Fibroblast of gingiva (primary cell): ENCODE data around the gene MAGT1.
"Not testable (repeated sequence)": the region's sequence is repeated elsewhere in the genome, so short reads cannot be mapped to it uniquely, and the experiment has no call there.

Experiments
- DNase-seq: peaks from one replicate; pipeline ENCODE4 v3.0.0-alpha.2; 2011; ENCODE audit warnings: low read depth

The MAGT1 gene

DNA sequence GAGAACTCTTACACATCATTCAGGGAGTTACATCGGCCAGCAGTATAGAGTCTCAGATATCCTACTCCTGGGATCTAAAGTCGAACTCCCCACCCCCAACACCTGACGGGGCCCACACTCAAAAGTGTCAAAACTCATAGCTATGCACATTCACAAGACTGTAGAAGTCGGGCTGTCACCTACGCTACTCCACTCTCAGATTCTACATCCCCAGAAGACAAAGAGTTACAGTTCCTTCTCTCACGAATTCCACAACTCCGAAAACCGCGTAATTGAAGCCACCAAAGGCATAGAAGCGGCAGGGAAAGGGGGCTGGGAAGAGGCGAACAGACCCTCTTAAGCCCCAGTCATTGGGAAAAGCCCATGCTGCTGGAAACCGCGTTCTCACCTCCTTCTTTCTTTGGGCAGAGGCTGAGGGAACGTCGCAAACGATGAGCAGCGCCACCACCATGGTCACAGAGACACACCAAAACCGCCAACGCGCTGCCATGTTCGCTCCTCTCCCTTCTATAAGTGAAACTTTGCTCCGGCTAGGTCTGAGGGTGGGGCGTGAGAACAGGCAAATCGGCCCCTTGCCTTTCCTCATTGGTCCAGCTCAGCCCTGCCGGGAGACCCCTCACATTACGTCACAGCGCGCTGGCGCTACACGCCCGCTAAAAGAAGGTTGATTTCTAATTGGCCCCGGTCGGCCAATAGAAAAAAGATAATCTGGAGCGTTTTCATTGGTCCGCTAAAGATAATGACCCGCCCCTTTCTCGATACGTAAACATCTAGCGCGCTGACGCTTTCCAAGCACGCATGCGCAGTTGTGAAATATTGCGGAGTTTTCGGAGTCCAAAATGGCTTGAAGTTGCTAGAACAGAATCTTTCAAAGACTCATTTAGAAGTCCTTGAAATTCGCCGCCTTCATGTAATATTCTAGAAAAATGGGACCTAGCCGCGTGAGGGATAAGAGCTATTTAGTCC is at the start of gene MAGT1:
TSS of gene MAGT1 (minus strand) at position 515 of the 966 bp plus-strand sequence. CDS start at position 490, 25 bp downstream.
- peak; percentile 96 for DNase-seq

DNA sequence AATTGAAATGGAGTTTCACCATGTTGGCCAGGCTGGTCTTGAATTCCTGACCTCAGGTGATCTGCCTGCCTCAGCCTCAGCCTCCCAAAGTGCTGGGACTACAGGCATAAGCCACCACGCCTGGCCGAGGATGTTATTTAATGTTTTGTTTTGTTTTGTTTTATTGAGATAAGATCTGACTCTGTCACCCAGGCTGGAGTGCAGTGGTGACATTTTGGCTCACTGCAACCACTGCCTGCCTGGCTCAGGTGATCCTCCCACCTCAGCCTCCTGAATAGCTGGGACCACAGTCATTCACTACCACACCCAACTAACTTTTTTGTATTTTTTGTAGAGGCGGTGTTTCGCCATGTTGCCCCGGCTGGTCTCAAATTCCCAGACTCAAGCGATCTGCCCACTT is 49.8 kb upstream of the MAGT1 start:
- DNase-seq, result not testable (repeated sequence)

DNA sequence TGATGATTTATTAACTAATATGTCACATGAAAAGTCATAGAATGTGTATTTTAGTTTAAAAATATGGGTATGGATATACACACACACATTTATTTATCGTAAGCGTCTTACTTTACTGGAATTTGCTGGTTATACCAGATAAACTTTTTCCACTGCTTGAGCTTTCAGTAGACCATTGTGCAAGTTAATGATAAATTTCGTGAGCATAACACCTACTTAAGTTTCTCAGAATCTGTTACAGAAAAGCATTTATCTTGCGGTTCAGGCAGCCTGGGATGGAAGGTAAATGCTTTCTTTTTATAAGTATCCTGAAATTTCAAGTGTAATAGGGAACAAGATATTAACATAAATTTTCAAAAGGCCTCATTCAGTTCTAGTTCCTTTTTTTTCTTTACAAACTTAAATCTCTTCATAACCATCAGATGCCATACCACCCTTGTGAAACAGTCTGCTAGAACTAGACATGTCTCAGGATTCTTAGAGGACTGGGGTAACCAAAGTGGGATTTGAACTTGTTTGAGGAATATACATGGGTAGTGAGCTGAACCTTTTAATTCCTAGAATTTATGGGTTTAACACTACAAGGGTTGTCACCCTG is 42.9 kb upstream of the MAGT1 start:
- no peak for DNase-seq

DNA sequence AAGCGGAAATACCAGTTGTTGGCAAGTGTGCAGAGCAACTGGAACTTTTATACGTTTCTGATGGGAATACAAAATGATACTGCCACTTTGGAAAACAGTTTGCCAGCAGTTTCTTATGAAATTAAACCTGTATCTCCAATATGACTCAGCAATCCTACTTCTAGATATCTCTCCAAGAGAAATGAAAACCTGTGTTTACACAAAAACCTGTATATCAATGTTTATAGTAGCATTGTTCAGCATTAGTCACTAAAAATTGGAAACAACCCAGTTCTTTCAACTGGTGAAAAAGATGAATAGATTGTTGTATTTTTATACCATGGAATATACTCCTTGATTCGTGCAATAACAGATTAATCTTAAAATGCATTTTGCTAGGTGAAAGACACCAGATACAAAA is 42.1 kb upstream of the MAGT1 start:
- DNase-seq, result peak; percentile 6

DNA sequence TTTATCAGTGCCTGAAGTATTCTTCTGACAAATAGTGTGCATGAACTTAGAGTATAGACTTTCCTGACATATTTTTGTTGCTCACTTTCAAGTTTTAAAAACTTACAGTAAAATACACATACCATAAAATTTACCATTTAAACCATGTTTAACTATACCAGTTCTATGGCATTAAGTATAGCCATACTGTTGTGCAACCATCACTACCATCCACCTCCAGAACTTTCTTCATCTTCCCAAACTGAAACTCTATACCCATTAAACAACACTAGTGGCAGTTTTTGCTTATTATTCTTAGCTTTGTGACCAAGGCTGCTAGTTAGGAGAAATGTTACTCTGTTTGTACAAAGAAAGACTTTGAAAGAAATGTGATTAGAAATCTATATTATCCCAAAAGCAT is 41.1 kb upstream of the MAGT1 start:
- peak; percentile 22 for DNase-seq

DNA sequence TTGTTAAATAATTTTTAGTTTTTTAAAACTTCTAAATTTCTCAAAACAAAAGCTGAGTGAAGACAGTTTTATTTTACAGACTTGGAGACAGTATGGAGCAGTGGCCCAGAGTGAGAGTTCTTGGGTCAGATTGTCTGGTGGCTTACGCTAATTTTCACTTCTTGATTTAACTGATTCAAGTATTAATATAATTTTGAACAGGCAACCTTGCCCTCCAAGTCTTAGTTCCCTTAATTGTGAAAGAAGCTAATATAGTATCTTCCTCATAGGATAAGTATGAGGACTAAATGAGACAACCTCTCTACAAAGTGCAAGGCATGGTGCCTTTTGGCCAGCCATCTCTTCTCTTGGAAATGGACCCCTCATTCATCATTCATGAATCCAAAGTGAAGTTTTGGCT is 40.7 kb upstream of the MAGT1 start:
- no peak for DNase-seq

DNA sequence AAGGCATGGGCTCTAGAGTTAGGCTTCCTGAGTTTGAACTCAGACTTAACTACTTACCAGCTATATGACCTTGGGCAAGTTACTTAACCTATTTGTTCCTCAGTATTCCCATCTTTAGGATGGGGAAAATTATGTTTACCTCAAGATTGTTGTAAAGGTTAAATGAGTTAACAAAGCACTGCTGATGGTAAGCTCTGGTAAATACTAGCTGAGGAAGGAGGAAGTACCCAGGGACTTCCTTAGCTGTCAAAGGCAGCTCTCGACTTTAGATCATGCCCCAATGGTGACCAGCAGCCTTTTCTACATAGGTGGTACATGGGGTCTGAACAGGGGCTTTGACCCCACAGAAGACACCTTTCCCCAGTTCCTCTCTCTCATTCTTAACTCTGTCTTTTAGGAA is 35.3 kb upstream of the MAGT1 start:
- DNase-seq, result no peak

DNA sequence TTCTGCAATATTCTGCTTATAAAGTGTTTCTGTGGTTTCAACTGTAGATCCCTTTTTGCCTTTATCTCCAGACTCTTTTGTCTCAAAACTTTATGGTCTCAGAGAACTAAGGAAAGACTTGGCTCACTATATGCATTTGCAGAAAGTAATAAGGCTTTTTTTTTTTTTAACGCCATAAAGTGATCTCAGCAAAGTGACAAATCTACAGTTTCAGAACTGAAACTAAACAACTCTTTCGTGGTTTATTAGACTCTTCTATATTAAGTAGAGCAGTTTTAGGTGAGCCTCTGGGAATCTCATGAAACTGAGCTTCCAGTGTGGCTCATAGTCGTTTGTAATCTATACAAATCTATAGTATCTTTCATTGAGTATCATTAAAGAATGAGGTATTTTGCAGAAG is 30.5 kb upstream of the MAGT1 start:
- no peak for DNase-seq

DNA sequence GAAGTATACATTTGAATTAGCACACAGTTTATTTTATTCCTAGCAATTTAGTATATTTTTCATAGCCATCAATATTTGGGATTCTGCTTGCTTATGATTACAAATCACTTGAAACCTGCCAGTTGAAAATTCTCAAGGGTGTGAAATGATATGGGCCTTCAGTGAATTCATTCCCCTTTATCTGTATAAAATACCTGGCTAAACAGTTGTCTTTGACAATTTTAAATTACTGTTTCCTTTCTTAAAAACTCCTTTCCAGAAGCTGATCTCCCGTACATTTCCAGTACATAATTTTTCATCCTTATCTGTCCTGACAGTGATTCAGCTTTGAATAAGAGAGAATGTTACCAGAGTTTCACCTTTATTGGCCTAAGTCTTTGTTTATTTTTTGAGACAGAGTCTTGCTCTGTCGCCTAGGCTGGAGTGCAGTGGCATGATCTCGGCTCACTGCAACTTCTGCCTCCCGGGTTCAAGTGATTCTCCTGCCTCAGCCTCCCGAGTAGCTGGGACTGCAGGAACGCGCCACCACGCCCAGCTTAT is 29.2 kb upstream of the MAGT1 start:
- no peak for DNase-seq

DNA sequence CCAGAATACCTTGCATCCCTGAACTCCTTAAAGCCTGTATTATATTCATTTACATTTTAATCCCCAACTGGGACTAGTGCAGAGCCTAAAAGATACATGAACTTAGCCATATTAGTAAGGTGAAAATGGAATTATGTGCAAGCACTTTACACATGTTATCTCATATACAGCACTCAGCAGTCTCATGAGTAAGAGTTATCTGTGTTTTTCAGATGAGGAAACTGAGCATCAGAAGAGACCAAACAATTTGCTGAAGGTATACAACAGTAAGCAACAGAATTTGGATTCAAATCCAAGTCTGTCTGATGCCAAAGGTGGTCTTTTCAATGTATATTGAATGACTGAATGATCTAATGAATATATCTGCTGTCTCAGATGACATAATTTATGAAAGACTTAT is 27.6 kb upstream of the MAGT1 start:
- no peak for DNase-seq

DNA sequence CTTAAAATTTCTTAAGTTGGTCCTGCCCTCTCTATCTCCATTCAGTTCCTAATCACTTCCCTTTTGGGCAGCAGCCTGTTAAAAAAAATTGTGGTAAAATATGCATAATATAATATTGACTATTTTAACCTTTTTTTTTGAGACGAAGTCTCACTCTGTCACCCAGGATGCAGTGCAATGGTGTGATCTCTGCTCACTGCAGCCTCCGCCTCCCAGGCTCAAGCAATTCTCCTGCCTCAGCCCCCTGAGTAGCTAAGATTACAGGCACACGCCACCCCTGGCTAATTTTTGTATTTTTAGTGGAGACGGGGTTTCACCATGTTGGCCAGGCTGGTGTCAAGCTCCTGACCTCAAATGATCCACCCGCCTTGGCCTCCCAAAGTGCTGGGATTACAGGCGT is 24.1 kb upstream of the MAGT1 start:
- DNase-seq, result not testable (repeated sequence)

DNA sequence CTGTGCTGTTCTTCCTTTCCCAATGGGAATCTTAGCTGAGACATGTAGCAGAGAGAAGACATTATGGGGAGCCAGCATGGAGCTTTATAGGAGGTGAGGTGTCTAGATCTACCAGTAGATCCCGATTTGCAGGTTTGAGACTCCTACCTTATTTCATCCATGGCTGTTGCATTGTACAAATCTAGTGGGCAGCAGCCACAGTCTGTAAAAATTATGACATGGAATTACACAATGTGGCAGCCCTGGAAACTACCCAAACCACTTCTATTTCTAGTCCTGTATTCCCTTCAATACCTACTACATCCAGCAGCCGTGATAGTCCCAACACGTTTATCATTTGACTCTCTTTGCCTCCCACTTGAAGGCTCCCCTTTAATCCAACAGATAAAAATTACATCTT is 23.3 kb upstream of the MAGT1 start:
- peak; percentile 18 for DNase-seq

DNA sequence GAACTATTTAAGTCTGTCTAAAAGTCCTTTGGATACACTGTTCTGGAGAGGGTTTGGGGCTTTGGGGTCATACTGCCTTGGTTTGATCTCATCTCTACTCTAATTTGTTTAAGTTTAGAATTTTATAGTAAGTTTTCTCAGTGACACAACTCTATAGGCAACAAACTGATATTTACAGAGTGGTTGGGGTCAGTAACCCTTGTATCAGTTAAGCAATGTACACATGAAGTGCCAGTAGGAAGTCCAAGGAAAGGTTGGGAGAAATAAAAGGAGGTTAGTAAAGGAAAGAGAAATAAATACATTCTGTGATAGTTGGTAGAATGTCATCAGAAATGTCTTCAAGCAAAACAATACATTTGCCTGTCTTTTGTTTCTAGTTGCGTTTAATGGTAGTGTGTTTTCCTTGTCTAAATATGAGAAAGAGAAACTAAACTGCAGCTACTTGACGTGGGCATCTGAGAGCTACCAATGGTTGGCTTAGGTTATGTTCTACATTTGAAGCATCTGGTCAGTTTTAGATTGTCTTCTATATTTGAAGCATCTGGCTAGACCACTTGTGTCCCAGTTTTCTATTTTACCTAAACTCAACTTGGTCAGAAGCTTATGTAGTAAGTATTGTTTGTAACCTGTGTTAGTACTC is 22.2 kb upstream of the MAGT1 start:
- no peak for DNase-seq

DNA sequence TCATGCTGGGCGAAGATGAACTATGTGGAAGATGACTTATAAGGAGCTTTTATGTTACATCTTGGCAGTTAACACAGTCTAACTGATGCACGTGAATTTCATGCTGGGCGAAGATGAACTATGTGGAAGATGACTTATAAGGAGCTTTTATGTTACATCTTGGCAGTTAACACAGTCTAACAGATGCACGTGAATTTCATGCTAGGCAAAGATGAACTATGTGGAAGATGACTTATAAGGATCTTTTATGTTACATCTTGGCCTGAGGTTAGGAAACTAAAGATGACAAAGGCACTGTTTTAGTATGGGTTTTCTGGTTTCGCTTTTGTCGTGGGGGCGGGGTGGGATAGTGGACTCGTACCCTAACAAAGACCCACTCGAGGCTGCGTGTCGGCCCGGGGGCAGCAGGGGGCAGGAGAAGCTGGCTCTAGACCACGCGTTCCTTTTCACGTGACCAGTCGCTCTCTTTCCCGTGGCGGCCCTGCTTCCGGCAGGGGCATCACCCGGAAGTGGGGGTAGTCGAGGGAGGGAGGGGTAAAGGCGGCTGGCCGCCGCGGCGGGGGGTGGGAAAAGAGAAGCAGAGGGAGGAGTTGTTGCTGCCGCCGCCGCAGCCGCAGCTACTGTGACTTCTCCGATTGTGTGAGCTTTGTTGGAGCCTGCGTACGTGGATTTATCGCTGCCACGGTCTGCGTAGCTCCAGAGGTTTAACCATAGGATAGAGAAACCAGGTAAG is 15.0 kb upstream of the MAGT1 start, which contains the start of gene ATP7A:
TSS of gene ATP7A (plus strand) at position 586 of the 733 bp plus-strand sequence. CDS start 60,949 bp downstream, outside the sequence.
- DNase-seq, result peak; percentile 87

DNA sequence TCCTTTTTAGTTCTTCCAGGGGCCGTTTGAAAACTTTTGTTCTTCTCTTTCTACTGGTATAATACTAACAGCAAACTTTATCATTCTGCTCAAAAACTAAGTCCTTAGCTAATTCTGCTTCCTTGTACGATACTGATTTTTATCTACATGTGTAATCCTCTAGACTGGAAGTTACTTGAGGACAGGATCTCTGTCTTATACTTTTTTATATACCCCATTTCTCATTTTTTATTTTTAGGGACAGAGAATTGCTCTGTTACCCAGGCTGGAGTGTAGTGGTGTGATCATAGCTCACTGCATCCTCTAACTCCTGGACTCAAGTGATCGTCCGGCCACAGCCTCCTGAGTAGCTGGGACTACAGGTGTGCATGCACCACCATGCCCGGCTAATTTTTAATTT is 6.3 kb upstream of the MAGT1 start:
- DNase-seq, result no peak

DNA sequence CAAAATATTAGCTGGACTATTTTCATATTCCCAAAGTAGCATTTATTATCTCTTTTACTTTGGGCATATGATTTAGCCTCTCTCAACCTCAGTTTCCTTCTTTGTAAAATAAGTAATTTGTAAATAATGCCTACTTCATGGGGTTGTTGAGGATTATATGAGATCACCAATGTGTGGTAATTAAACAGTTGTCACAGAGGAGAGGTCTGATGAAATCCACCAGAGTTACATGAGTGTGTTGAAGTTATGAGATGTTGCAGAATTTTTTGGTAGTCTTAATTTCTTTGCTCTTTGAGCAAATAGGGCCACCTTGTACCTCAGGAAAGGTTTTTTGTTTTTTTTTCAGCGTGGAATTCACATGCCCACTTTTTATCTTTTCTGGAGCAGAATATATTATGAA is 5.5 kb upstream of the MAGT1 start:
- peak; percentile 9 for DNase-seq

DNA sequence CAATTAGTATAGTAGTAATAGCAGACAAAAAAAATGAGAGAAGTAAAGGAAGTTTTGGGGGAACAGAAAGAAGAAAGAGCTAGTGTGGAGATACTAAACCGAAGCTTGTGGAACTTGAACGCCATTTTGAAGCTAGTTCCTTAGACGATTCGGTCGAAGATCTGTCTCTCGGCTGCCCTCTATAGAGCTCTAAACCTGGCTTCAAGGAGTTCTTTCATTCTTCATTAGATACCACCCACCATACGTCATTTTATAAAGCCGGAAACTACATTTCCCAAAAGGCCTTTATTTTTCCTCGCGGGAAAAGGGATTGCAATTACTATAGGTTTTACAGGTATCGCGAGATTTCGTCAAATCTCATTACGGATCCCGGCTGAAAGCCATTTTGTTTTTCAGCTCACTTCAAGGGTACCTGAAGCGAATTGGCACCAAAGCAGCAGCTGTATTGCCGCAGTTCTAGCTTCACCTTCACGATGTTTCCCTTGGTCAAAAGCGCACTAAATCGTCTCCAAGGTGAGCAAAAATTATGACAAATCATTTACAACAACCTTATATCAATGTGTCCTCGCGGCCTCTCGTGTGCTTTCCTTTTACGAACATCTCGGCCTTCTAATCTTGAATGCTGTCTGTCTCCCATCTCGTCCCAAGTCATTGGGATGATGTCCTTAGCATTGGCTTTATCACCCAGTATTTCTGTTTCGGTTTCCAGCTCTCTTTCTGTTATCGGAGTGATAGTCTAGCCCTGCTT is 4.0 kb upstream of the MAGT1 start, which contains the start of gene COX7B:
TSS of gene COX7B (plus strand) at position 388 of the 748 bp plus-strand sequence. CDS start at position 474, 86 bp downstream.
- peak; percentile 94 for DNase-seq

DNA sequence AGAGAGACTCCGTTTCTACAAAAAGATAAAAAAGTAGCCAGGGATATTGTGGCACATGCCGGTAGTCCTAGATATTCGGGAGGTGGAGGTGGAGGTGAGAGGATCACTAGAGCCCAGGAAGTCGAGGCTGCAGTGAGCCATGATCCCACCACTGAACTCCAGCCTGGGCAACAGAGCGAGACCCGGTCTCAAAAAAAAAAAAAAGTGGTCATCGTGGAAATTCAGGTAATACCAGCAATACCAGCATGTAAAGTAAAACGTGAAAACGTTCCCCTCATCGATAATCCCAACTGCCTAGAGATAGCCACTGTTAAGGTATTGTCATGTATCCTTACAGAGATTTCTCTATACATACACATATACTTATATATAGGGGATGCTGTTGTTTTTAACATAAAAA is 1.5 kb downstream of the MAGT1 start:
- no peak for DNase-seq

DNA sequence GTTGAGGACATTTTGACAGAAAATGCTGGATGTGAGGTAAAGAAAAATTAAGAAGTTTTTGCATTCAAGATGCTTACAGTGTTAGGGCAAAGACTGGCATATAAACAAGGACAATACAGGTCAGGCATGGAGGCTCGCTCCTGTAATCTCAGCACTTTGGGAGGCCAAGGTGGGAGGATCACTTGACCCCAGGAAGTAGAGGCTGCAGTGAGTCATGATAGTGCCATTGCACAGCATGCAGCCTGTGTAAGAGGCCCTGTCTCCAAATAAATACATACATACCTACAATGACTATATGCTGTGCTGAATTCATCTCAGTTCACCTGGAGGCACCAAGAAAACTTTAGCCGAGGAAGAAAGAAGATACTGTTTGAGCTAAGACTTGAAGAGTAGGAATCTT is 2.3 kb downstream of the MAGT1 start:
- DNase-seq, result no peak

DNA sequence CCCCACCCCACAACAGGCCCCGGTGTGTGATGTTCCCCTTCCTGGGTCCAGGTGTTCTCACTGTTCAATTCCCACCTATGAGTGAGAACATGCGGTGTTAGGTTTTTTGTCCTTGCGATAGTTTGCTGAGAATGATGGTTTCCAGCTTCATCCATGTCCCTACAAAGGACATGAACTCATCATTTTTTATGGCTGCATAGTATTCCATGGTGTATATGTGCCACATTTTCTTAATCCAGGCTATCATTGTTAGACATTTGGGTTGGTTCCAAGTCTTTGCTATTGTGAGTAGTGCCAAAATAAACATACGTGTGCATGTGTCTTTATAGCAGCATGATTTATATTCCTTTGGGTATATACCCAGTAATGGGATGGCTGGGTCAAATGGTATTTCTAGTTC is 13.8 kb downstream of the MAGT1 start:
- DNase-seq, result not testable (repeated sequence)

DNA sequence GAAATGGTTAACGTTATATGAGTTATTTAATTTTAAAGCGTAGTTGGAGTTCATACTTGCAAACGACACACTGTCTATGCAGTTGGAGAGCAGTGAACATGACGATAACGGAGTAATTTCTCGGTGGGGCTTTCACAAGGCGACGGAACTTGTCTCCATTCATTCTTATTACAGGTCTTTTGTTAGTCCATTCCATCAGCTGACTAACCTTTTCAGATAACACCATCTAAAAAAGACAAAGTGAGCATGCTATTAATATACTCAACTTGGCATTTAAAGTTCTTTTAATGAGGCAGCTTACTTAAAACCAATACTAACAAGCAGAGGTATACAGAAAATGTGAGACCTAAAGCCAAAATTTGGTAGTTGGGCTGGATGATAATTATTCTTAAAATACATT is 19.9 kb downstream of the MAGT1 start:
- no peak for DNase-seq
